ENCODE data around the gene PPARGC1A. TPM values are rescaled to one million over a fixed set of nuclear protein-coding genes. Genes with fewer than 3 reads are reported as not detected.

The PPARGC1A gene
- total RNA-seq, 1 donor, result 0.81 TPM

GRCh38 chr4:23871426-23871825, 18.4 kb downstream of the PPARGC1A start:
- no peak overlapping the region for H3K4me3 ChIP-seq (ENCODE audit: low read depth, low read length)
- no peak for DNase-seq (ENCODE audit: low read depth)
- TF ChIP-seq, protein P1, sequence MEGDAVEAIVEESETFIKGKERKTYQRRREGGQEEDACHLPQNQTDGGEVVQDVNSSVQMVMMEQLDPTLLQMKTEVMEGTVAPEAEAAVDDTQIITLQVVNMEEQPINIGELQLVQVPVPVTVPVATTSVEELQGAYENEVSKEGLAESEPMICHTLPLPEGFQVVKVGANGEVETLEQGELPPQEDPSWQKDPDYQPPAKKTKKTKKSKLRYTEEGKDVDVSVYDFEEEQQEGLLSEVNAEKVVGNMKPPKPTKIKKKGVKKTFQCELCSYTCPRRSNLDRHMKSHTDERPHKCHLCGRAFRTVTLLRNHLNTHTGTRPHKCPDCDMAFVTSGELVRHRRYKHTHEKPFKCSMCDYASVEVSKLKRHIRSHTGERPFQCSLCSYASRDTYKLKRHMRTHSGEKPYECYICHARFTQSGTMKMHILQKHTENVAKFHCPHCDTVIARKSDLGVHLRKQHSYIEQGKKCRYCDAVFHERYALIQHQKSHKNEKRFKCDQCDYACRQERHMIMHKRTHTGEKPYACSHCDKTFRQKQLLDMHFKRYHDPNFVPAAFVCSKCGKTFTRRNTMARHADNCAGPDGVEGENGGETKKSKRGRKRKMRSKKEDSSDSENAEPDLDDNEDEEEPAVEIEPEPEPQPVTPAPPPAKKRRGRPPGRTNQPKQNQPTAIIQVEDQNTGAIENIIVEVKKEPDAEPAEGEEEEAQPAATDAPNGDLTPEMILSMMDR (IDR thresholded peaks at IDR 0.05; ENCODE audit: insufficient read depth, low read length), result no peak

GRCh38 chr4:23866450-23867075, 23.3 kb downstream of the PPARGC1A start:
- TF ChIP-seq, protein P1 (IDR thresholded peaks at IDR 0.05; ENCODE audit: insufficient read depth, low read length), result no peak
- no peak for DNase-seq (ENCODE audit: low read depth)
- H3K4me3 ChIP-seq (ENCODE audit: low read depth, low read length), result no peak overlapping the region

GRCh38 chr4:23861897-23862296, 27.9 kb downstream of the PPARGC1A start:
- no peak for DNase-seq (ENCODE audit: low read depth)
- TF ChIP-seq, protein P1 (IDR thresholded peaks at IDR 0.05; ENCODE audit: insufficient read depth, low read length), result no peak
- no peak overlapping the region for H3K4me3 ChIP-seq (ENCODE audit: low read depth, low read length)

- TF ChIP-seq, protein P1 (IDR thresholded peaks at IDR 0.05; ENCODE audit: insufficient read depth, low read length), result no peak
- no peak for DNase-seq (ENCODE audit: low read depth)
- H3K4me3 ChIP-seq (ENCODE audit: low read depth, low read length), result no peak overlapping the region
Measured at GRCh38 chr4:23860919-23861318, 28.9 kb downstream of the PPARGC1A start.

- TF ChIP-seq, protein P1 (IDR thresholded peaks at IDR 0.05; ENCODE audit: insufficient read depth, low read length), result no peak
- H3K4me3 ChIP-seq (ENCODE audit: low read depth, low read length), result no peak overlapping the region
- DNase-seq (ENCODE audit: low read depth), result peak; percentile 11
Measured at GRCh38 chr4:23857367-23857959, 32.4 kb downstream of the PPARGC1A start.

- no peak overlapping the region for H3K4me3 ChIP-seq (ENCODE audit: low read depth, low read length)
- no peak for DNase-seq (ENCODE audit: low read depth)
- TF ChIP-seq, protein P1 (IDR thresholded peaks at IDR 0.05; ENCODE audit: insufficient read depth, low read length), result no peak
Measured at GRCh38 chr4:23856630-23857029, 33.2 kb downstream of the PPARGC1A start.

Measured in fibroblast of the aortic adventitia (primary cell).